CD4-positive, CD25-positive, alpha-beta regulatory T cell (primary cell): ENCODE results near the gene OSBPL3. TPM values are rescaled to one million over a fixed set of nuclear protein-coding genes. Genes with fewer than 3 reads are reported as not detected.

Source experiments
- ATAC-seq, 2 donors: fragments of 150-1000 bp; cut with Tn5 transposase; one replicate each; pipeline ENCODE4 v1.10.0; 2021; ENCODE audit warnings: low read depth in 2 of 2, moderate number of reproducible peaks in 2 of 2, moderate library complexity in 1 of 2
- DNase-seq, 3 donors: peaks; one replicate each; pipeline versions ENCODE4 v3.0.0 to v3.0.0-alpha.2; 2012 to 2022; ENCODE audit warnings: mixed read lengths in 1 of 3
- H3K27ac ChIP-seq: one replicate; pipeline ENCODE4 v1.7.0; 2013; ENCODE audit warnings: mild to moderate bottlenecking, low read length; ENCODE audit not compliant: insufficient read depth, poor library complexity, severe bottlenecking
- H3K27me3 ChIP-seq: one replicate; pipeline ENCODE4 v1.7.0; 2013; ENCODE audit warnings: low read length; ENCODE audit not compliant: control insufficient read depth, insufficient read depth
- H3K36me3 ChIP-seq: one replicate; pipeline ENCODE4 v1.7.0; 2013; ENCODE audit warnings: mild to moderate bottlenecking, low read length, moderate library complexity; ENCODE audit not compliant: control insufficient read depth, insufficient read depth
- H3K4me1 ChIP-seq: 2 replicates; pipeline ENCODE4 v1.7.0; 2013; ENCODE audit warnings: mild to moderate bottlenecking, low read length; ENCODE audit not compliant: insufficient read depth, control insufficient read depth, poor library complexity, severe bottlenecking
- H3K4me3 ChIP-seq: one replicate; pipeline ENCODE4 v1.7.0; 2013; ENCODE audit warnings: low read depth, mild to moderate bottlenecking, low read length, moderate library complexity
- H3K9me3 ChIP-seq, 2 experiments: 1 replicate in 1 of 2; 2 replicates in 1 of 2; pipeline ENCODE4 v1.7.0; 2013; ENCODE audit warnings: low read length in 2 of 2, mild to moderate bottlenecking in 1 of 2, moderate library complexity in 1 of 2; ENCODE audit not compliant: control insufficient read depth in 2 of 2
- H3K27ac Mint-ChIP-seq, 3 donors: one replicate each; pipeline ENCODE4 v1.8.0; 2020 to 2022; ENCODE audit warnings: mild to moderate bottlenecking in 3 of 3, mixed read lengths in 3 of 3, moderate library complexity in 2 of 3
- H3K27me3 Mint-ChIP-seq: one replicate; pipeline ENCODE4 v1.8.0; 2022; ENCODE audit warnings: mild to moderate bottlenecking, mixed read lengths
- H3K36me3 Mint-ChIP-seq: one replicate; pipeline ENCODE4 v1.8.0; 2020; ENCODE audit warnings: mixed read lengths
- H3K4me1 Mint-ChIP-seq, 4 donors: one replicate each; pipeline ENCODE4 v1.8.0; 2020 to 2022; ENCODE audit warnings: mixed read lengths in 4 of 4, mild to moderate bottlenecking in 1 of 4
- H3K4me3 Mint-ChIP-seq, 4 donors: one replicate each; pipeline ENCODE4 v1.8.0; 2020 to 2022; ENCODE audit warnings: mild to moderate bottlenecking in 4 of 4, mixed read lengths in 4 of 4, moderate library complexity in 3 of 4
- H3K9me3 Mint-ChIP-seq, 7 donors: one replicate each; pipeline ENCODE4 v1.8.0; 2020 to 2022; ENCODE audit warnings: mixed read lengths in 7 of 7, mild to moderate bottlenecking in 3 of 7, moderate library complexity in 2 of 7
- polyA plus RNA-seq, 4 donors: library from polyadenylated mRNA; unstranded; fragments of 300-500 nt; fragmentation: Illumina TruSeq; gene quantifications; one replicate each; pipeline ENCODE4 v1.2.3, GENCODE V29; 2021
- total RNA-seq: library from RNA; stranded (reverse); gene quantifications from one replicate; pipeline ENCODE4 v1.2.3, GENCODE V29; 2022

Gene OSBPL3
- total and polyA plus RNA-seq, 5 donors from 2014 or later: 9.1 to 43.0 (median 14.3) TPM

- no peaks in the 10 kb centered on the region for H3K9me3 Mint-ChIP-seq
- H3K36me3 Mint-ChIP-seq: peaks cover 39% of the 10 kb centered on the region
- Histone ChIP-seq H3K4me1 (no peaks in the 10 kb centered on the region), H3K27ac (no peak overlapping the region), H3K4me3 (no peak overlapping the region), H3K36me3 (peaks cover 26% of the 10 kb centered on the region), H3K9me3 (no peaks in the 10 kb centered on the region), H3K27me3 (no peaks in the 10 kb centered on the region)
- H3K27me3 Mint-ChIP-seq: no peaks in the 10 kb centered on the region
- DNase-seq (no peak), ATAC-seq (no peak)
- peaks cover 0 to 13% (median 6%) of the 10 kb centered on the region in 4 donors for H3K4me1 Mint-ChIP-seq
- peak overlapping the region in 2 of 3 donors; percentile 31 to 38 for H3K27ac Mint-ChIP-seq
- H3K4me3 Mint-ChIP-seq: no peak overlapping the region
Observed at GRCh38 chr7:24858108-24858977, 121.6 kb downstream of the OSBPL3 start.

- H3K27ac ChIP-seq: no peak overlapping the region
- no peaks in the 10 kb centered on the region for H3K9me3 ChIP-seq
- peaks cover 19% of the 10 kb centered on the region for H3K36me3 ChIP-seq
- H3K4me3 ChIP-seq: no peak overlapping the region
- no peaks in the 10 kb centered on the region for H3K27me3 ChIP-seq
- no peak overlapping the region for H3K4me3 Mint-ChIP-seq
- no peaks in the 10 kb centered on the region for H3K27me3 Mint-ChIP-seq
- peak overlapping the region in 1 of 3 donors; percentile 50 for H3K27ac Mint-ChIP-seq
- ATAC-seq (no peak), DNase-seq (no peak)
- no peaks in the 10 kb centered on the region for H3K4me1 ChIP-seq
- peaks cover 0 to 13% (median 5%) of the 10 kb centered on the region in 4 donors for H3K4me1 Mint-ChIP-seq
- H3K36me3 Mint-ChIP-seq: peaks cover 32% of the 10 kb centered on the region
- H3K9me3 Mint-ChIP-seq: no peaks in the 10 kb centered on the region
Observed at GRCh38 chr7:24857623-24858022, 122.4 kb downstream of the OSBPL3 start.

- no peak overlapping the region for H3K4me3 Mint-ChIP-seq
- DNase-seq: no peak
- Histone ChIP-seq H3K4me3 (no peak overlapping the region), H3K4me1 (no peaks in the 10 kb centered on the region), H3K27me3 (no peaks in the 10 kb centered on the region), H3K9me3 (no peaks in the 10 kb centered on the region), H3K36me3 (peaks cover 28% of the 10 kb centered on the region), H3K27ac (no peak overlapping the region)
- no peaks in the 10 kb centered on the region for H3K27me3 Mint-ChIP-seq
- H3K36me3 Mint-ChIP-seq: peaks cover 35% of the 10 kb centered on the region
- peak overlapping the region in 2 of 3 donors; percentile 58 to 82 for H3K27ac Mint-ChIP-seq
- H3K4me1 Mint-ChIP-seq: peaks cover 0 to 16% (median 7%) of the 10 kb centered on the region in 4 donors
- no peak for ATAC-seq
- H3K9me3 Mint-ChIP-seq: no peaks in the 10 kb centered on the region
Observed at GRCh38 chr7:24854866-24855265, 125.1 kb downstream of the OSBPL3 start.

DNA sequence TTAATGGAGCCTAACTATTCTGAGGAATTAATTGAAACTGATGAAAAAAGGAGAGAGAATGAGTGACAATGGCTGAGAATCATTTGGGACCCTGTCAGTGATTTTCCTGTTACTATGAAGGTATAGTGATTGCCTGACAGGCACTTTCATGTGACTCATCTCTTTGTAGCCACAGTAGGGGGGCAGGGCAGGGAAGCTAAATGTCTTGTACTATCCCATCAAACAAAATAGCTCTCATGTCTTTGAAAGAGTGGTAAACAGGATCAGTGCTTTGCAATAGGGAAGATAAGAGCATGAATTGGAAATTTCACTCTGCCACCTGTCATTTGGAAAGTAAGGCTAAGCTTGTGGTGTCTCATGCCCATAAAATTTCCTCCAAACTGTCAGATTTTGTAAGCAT is 128.2 kb downstream of the OSBPL3 start:
- peak overlapping the region in 1 of 3 donors; percentile 26 for H3K27ac Mint-ChIP-seq
- Histone ChIP-seq H3K4me3 (no peak overlapping the region), H3K9me3 (no peaks in the 10 kb centered on the region), H3K36me3 (peaks cover 49% of the 10 kb centered on the region), H3K4me1 (no peaks in the 10 kb centered on the region), H3K27me3 (no peaks in the 10 kb centered on the region), H3K27ac (no peak overlapping the region)
- DNase-seq (no peak), ATAC-seq (no peak)
- H3K4me1 Mint-ChIP-seq: peaks cover 0 to 18% (median 7%) of the 10 kb centered on the region in 4 donors
- H3K27me3 Mint-ChIP-seq: no peaks in the 10 kb centered on the region
- peaks cover 0 to 2% (median 0%) of the 10 kb centered on the region in 7 donors for H3K9me3 Mint-ChIP-seq
- H3K4me3 Mint-ChIP-seq: no peak overlapping the region
- H3K36me3 Mint-ChIP-seq: peaks cover 42% of the 10 kb centered on the region

DNA sequence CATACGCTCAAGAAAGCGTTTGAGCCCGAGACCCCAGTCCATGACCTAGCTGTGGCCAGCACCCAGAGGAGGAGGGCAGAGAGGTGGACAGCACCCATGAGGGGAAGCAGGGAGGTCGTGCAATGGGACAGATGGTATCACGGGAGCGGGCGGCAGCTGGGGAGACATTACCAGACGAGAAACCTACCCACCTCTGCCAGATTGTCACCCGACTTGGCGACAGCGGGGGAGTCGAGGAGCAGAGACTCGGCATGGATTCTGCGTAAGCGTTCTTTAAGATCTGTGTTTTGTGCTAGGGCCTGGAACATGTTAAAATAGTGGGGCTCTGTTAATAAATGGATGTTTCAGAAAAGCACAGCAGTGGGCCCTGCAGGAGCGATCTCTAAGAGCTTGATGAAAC is 131.1 kb downstream of the OSBPL3 start:
- Mint-ChIP-seq H3K27ac (peak overlapping the region in 1 of 3 donors; percentile 78), H3K27me3 (no peaks in the 10 kb centered on the region), H3K9me3 (peaks cover 0 to 2% (median 0%) of the 10 kb centered on the region in 7 donors), H3K4me3 (no peak overlapping the region), H3K36me3 (peaks cover 39% of the 10 kb centered on the region), H3K4me1 (peaks cover 0 to 12% (median 5%) of the 10 kb centered on the region in 4 donors)
- Histone ChIP-seq H3K27me3 (no peaks in the 10 kb centered on the region), H3K4me3 (no peak overlapping the region), H3K4me1 (no peaks in the 10 kb centered on the region), H3K36me3 (peaks cover 42% of the 10 kb centered on the region), H3K27ac (no peak overlapping the region), H3K9me3 (no peaks in the 10 kb centered on the region)
- DNase-seq: no peak
- ATAC-seq: no peak

DNA sequence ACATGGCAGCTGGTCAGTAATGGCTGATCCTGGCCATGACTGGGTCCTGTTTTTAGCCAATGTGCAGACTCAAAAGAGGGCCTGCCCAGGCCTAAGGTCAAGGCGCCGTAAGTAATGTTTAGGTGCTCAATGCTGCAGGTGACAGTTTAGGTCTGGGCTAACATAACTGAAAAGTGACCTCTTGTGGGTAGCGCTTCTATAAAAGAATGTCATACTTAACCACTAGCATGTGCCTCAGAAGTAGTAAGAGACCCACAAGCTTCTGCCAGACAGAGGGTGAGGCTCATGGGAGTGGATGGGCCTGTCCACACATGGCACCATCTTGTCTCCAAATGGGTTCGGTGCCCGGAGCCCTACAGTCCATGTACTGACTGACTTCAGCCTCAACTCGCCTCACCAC is 132.2 kb downstream of the OSBPL3 start:
- DNase-seq: no peak
- no peaks in the 10 kb centered on the region for H3K9me3 ChIP-seq
- no peak overlapping the region for H3K27ac Mint-ChIP-seq
- H3K4me3 Mint-ChIP-seq: no peak overlapping the region
- no peak for ATAC-seq
- H3K27me3 Mint-ChIP-seq: no peaks in the 10 kb centered on the region
- no peak overlapping the region for H3K4me3 ChIP-seq
- peaks cover 44% of the 10 kb centered on the region for H3K36me3 Mint-ChIP-seq
- peaks cover 42% of the 10 kb centered on the region for H3K36me3 ChIP-seq
- no peaks in the 10 kb centered on the region for H3K27me3 ChIP-seq
- no peak overlapping the region for H3K27ac ChIP-seq
- H3K4me1 Mint-ChIP-seq: peaks cover 0 to 11% (median 5%) of the 10 kb centered on the region in 4 donors
- H3K9me3 Mint-ChIP-seq: peaks cover 0 to 2% (median 0%) of the 10 kb centered on the region in 7 donors
- no peaks in the 10 kb centered on the region for H3K4me1 ChIP-seq

GRCh38 chr7:24843821-24844434 is 136.1 kb downstream of the OSBPL3 start:
- Histone ChIP-seq H3K9me3 (no peaks in the 10 kb centered on the region), H3K27ac (no peak overlapping the region), H3K4me1 (no peaks in the 10 kb centered on the region), H3K27me3 (no peaks in the 10 kb centered on the region), H3K4me3 (no peak overlapping the region), H3K36me3 (peaks cover 20% of the 10 kb centered on the region)
- ATAC-seq (no peak), DNase-seq (no peak)
- H3K27ac Mint-ChIP-seq: peak overlapping the region; percentile 3 to 39 (median 10)
- peaks cover under 1 to 14% (median 9%) of the 10 kb centered on the region in 4 donors for H3K4me1 Mint-ChIP-seq
- no peak overlapping the region for H3K4me3 Mint-ChIP-seq
- H3K36me3 Mint-ChIP-seq: peaks cover 22% of the 10 kb centered on the region
- no peaks in the 10 kb centered on the region for H3K27me3 Mint-ChIP-seq
- H3K9me3 Mint-ChIP-seq: peaks cover 0 to 2% (median 0%) of the 10 kb centered on the region in 7 donors
